Non-pigmented ciliary epithelial cell (primary cell): Measurements from ENCODE around the gene PYDC1.
"Not testable (repeated sequence)": the region's sequence is repeated elsewhere in the genome, so short reads cannot be mapped to it uniquely, and the experiment has no call there.

Experiments
- DNase-seq: peaks from one replicate; pipeline ENCODE4 v3.0.0-alpha.2; 2010; ENCODE audit warnings: low read depth

The PYDC1 gene

GRCh38 chr16:31179219-31179746 lies 37.7 kb downstream of the PYDC1 start:
- DNase-seq: no peak

- no peak for DNase-seq
Observed at GRCh38 chr16:31177136-31177535, 39.8 kb downstream of the PYDC1 start.

GRCh38 chr16:31170048-31170447 lies 46.9 kb downstream of the PYDC1 start:
- not testable (repeated sequence) for DNase-seq

- DNase-seq: no peak
Observed at GRCh38 chr16:31168848-31169247, 48.1 kb downstream of the PYDC1 start.

- no peak for DNase-seq
Observed at GRCh38 chr16:31167315-31167714, 49.6 kb downstream of the PYDC1 start.
